Activated CD4-positive, alpha-beta memory T cell treated with anti-CD3 and anti-CD28 coated beads for 36 hours (primary cell): Measurements from ENCODE around the gene SIGLECL1. TPM values are rescaled to one million over a fixed set of nuclear protein-coding genes. Genes with fewer than 3 reads are reported as not detected.
"Not testable (repeated sequence)": the region's sequence is repeated elsewhere in the genome, so short reads cannot be mapped to it uniquely, and the experiment has no call there.

Experiments
- CTCF ChIA-PET: fragments of 350-600 bp; sonication (Branson Sonifier 250); formaldehyde crosslinking; loops from one replicate; lab custom pipeline; 2021; ENCODE audit warnings: antibody characterized with exemption, inconsistent platforms; lab: Charles Lee
- POLR2A ChIA-PET: fragments of 350-600 bp; sonication (Branson Sonifier 250); formaldehyde crosslinking; loops from one replicate; lab custom pipeline; 2021; ENCODE audit warnings: antibody characterized with exemption; lab: Charles Lee
- DNase-seq: peaks from one replicate; pipeline ENCODE4 v3.0.0-alpha.2; 2020
- H3K27ac Mint-ChIP-seq: one replicate; pipeline ENCODE4 v1.8.0; 2021; ENCODE audit warnings: mixed read lengths
- H3K27me3 Mint-ChIP-seq: one replicate; pipeline ENCODE4 v1.8.0; 2021; ENCODE audit warnings: mixed read lengths
- H3K36me3 Mint-ChIP-seq: one replicate; pipeline ENCODE4 v1.8.0; 2021; ENCODE audit warnings: mixed read lengths
- H3K4me1 Mint-ChIP-seq: one replicate; pipeline ENCODE4 v1.8.0; 2021; ENCODE audit warnings: low read depth, mixed read lengths
- H3K4me3 Mint-ChIP-seq: one replicate; pipeline ENCODE4 v1.8.0; 2021; ENCODE audit warnings: mild to moderate bottlenecking, mixed read lengths
- H3K9me3 Mint-ChIP-seq: one replicate; pipeline ENCODE4 v1.8.0; 2021; ENCODE audit warnings: mixed read lengths
- intact Hi-C: fragments of 100-400 bp; cut with micrococcal nuclease; formaldehyde crosslinking; loops from one replicate; pipeline ENCODE4 v1.15.1; 2023
- total RNA-seq, 2 experiments: library from RNA; stranded (reverse); gene quantifications; one replicate each; pipeline ENCODE4 v1.2.3, GENCODE V29; 2021

The SIGLECL1 gene
- total RNA-seq = not detected

DNA sequence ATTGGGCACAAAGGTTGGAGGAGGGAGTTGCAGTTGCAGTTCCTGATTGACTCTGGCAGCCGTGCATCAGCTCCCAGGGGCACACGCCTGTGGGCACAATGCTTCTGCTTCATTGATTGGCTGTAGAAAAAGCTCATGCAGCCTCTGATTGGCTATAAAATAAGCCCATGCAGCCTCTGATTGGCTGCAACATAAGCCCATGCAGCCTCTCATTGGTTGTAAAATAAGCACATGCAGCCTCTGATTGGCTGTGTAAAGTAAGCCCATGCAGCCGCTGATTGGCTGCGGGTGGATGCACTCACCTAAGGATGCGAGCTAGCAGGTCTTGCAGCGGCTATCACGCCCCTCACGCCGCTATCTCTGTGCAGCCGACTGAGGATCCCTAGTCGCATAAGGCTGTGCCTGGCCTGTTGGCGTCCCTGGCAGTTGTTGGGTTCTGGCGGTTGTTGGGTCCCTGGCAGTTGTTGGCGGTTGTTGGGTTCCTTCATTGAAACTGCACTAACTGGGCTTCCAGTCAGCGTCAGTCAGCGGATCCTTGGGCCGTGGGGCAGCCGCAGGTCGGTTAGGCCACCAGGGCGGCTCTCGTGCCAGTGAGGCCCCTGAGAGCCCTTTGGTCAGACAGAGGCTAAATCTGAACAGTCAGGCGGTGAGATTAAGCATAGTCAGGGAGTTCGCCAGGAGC is at the start of gene SIGLECL1:
Gene SIGLECL1, plus strand, starts transcription at position 295 of the 682 bp plus-strand sequence. CDS start 12,993 bp downstream, outside the sequence.
- Mint-ChIP-seq H3K27me3 (no peaks in the 10 kb centered on the region), H3K36me3 (no peaks in the 10 kb centered on the region), H3K27ac (no peak within 1 kb of the TSS), H3K4me1 (peaks cover 13% of the 10 kb centered on the region), H3K9me3 (no peaks in the 10 kb centered on the region), H3K4me3 (no peak within 1 kb of the TSS)
- no peak for DNase-seq
- POLR2A ChIA-PET = no interaction called here
- CTCF ChIA-PET = no interaction called here
- intact Hi-C loops = no loop called here

DNA sequence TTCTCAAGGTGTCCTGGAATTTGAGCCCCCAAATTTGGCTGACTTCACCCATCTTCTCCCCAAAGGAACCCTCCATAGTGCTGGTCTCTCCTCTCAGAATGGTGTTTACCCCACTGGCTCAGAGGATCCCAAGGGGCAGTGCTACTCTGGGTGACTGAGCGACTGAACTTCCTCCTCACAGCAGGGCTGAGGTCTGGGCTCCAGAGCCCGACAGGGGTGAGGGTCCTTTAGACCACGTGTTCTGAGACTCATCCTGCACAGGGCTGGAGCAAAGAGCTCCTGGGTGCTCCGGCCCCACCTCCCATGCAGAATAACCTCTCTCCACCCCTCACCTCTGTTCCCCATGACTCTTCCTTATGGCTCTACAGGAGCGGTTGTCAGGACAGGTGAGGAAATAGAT is 49.2 kb upstream of the SIGLECL1 start:
- ChIA-PET POLR2A (no interaction called here), CTCF (no interaction called here)
- no peak overlapping the region for H3K4me3 Mint-ChIP-seq
- intact Hi-C loops = no loop called here
- no peaks in the 10 kb centered on the region for H3K9me3 Mint-ChIP-seq
- H3K27ac Mint-ChIP-seq = no peak overlapping the region
- peaks cover 27% of the 10 kb centered on the region for H3K27me3 Mint-ChIP-seq
- H3K4me1 Mint-ChIP-seq = no peaks in the 10 kb centered on the region
- H3K36me3 Mint-ChIP-seq = no peaks in the 10 kb centered on the region
- DNase-seq = no peak

GRCh38 chr19:51203916-51204315 is 47.0 kb upstream of the SIGLECL1 start:
- CTCF ChIA-PET = no interaction called here
- POLR2A ChIA-PET = no interaction called here
- Mint-ChIP-seq H3K27me3 (peaks cover 34% of the 10 kb centered on the region), H3K9me3 (no peaks in the 10 kb centered on the region), H3K36me3 (no peaks in the 10 kb centered on the region), H3K4me3 (no peak overlapping the region), H3K4me1 (no peaks in the 10 kb centered on the region), H3K27ac (no peak overlapping the region)
- DNase-seq = no peak
- intact Hi-C loops = no loop called here

DNA sequence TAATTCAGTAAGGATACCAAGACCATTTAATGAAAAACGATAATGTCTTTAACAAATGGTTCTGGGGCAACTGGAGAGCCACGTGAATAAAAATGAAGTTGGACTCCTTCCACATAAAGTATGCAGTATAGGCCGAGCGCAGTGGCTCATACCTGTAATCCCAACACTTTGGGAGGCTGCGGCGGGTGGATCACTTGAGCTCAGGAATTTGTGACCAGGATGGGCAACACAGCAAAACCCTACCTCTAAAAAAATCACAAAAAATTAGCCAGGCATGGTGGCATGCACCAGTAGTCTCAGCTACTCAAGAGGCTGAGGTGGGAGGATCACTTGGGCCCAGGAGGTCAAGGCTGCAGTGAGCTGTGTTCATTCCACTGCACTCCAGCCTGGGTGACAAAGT is 46.6 kb upstream of the SIGLECL1 start:
- H3K9me3 Mint-ChIP-seq = no peaks in the 10 kb centered on the region
- intact Hi-C loops = no loop called here
- ChIA-PET CTCF (no interaction called here), POLR2A (no interaction called here)
- no peak for DNase-seq
- peaks cover 36% of the 10 kb centered on the region for H3K27me3 Mint-ChIP-seq
- no peak overlapping the region for H3K27ac Mint-ChIP-seq
- H3K36me3 Mint-ChIP-seq = no peaks in the 10 kb centered on the region
- H3K4me1 Mint-ChIP-seq = no peaks in the 10 kb centered on the region
- no peak overlapping the region for H3K4me3 Mint-ChIP-seq

DNA sequence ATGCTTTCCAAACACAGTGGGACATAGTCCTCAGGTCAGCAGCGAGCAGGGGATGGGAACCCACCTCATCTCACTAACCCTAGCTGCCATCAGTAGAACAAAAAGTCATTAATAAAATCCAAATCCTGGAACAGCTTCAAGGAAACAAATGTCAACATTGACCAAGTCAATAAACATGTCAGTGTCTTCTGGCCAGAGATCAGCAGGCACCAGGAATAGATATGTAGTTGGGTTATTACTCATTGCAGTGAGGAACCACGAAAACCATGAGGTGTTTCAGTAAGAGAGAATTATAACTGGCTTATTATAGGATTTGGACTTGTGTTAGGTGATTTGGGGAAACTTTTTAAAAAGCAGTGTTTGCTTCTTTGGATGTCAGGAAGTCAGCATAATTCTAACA is 43.1 kb upstream of the SIGLECL1 start:
- DNase-seq = no peak
- Mint-ChIP-seq H3K36me3 (no peaks in the 10 kb centered on the region), H3K4me1 (no peaks in the 10 kb centered on the region), H3K27me3 (peaks cover 28% of the 10 kb centered on the region), H3K27ac (no peak overlapping the region), H3K4me3 (no peak overlapping the region), H3K9me3 (no peaks in the 10 kb centered on the region)
- CTCF ChIA-PET = no interaction called here
- POLR2A ChIA-PET = no interaction called here
- intact Hi-C loops = no loop called here

GRCh38 chr19:51210191-51210784 is 40.6 kb upstream of the SIGLECL1 start:
- Mint-ChIP-seq H3K27me3 (peaks cover 21% of the 10 kb centered on the region), H3K27ac (no peak overlapping the region), H3K36me3 (no peaks in the 10 kb centered on the region), H3K9me3 (no peaks in the 10 kb centered on the region), H3K4me1 (no peaks in the 10 kb centered on the region), H3K4me3 (no peak overlapping the region)
- intact Hi-C loops = no loop called here
- POLR2A ChIA-PET = no interaction called here
- CTCF ChIA-PET = interaction anchor here (0.7 kb wide), 1 partner anchor 49 kb away, joined by 3 read pairs; no protein-coding TSS in a partner anchor
- no peak for DNase-seq

GRCh38 chr19:51210874-51211361 is 40.0 kb upstream of the SIGLECL1 start:
- H3K4me1 Mint-ChIP-seq, H3K4me3 Mint-ChIP-seq, CTCF ChIA-PET, DNase-seq, H3K9me3 Mint-ChIP-seq, H3K27ac Mint-ChIP-seq, H3K36me3 Mint-ChIP-seq, POLR2A ChIA-PET, intact Hi-C loops: not testable (repeated sequence)
- H3K27me3 Mint-ChIP-seq = peaks cover 21% of the 10 kb centered on the region

DNA sequence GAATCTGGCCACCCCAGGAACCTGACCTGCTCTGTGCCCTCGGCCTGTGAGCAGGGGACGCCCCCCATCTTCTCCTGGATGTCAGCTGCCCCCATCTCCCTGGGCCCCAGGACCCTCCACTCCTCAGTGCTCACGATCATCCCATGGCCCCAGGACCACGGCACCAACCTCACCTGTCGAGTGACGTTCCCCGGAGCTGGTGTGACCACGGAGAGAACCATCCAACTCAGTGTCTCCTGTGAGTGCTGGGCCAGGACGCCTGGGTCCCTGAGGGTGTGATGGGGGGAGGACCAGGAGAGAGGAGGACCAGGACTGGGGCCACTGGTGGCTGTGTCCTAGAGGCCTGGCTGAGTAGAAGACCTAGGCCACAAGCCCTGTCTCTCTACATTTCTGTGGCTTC is 39.0 kb upstream of the SIGLECL1 start:
- intact Hi-C loops = no loop called here
- peaks cover 21% of the 10 kb centered on the region for H3K27me3 Mint-ChIP-seq
- no peaks in the 10 kb centered on the region for H3K9me3 Mint-ChIP-seq
- CTCF ChIA-PET = no interaction called here
- H3K27ac Mint-ChIP-seq = no peak overlapping the region
- no peak overlapping the region for H3K4me3 Mint-ChIP-seq
- DNase-seq = no peak
- POLR2A ChIA-PET = no interaction called here
- H3K36me3 Mint-ChIP-seq = no peaks in the 10 kb centered on the region
- H3K4me1 Mint-ChIP-seq = no peaks in the 10 kb centered on the region

DNA sequence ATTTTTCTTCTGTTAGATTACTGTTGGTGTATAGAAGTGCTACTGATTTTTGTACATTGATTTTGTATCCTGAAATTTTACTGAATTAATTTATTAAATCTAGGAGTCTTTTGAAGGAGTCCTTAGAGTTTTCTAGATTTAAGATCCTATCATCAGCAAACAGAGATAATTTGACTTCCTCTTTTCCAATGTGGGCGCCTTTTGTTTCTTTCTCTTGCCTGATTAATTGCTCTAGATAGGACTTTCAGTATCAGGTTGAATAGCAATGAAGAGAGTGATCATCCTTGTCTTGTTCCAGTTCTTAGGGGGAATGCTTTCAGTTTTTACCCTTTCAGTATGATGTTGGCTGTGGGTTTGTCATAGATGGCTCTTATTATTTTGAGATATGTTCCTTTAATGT is 31.6 kb upstream of the SIGLECL1 start:
- Mint-ChIP-seq H3K4me3 (no peak overlapping the region), H3K36me3 (no peaks in the 10 kb centered on the region), H3K27ac (no peak overlapping the region), H3K9me3 (no peaks in the 10 kb centered on the region), H3K4me1 (peaks cover 7% of the 10 kb centered on the region), H3K27me3 (peaks cover 15% of the 10 kb centered on the region)
- intact Hi-C loops = no loop called here
- ChIA-PET POLR2A (no interaction called here), CTCF (no interaction called here)
- no peak for DNase-seq

GRCh38 chr19:51219971-51220370 is 30.9 kb upstream of the SIGLECL1 start:
- H3K4me1 Mint-ChIP-seq = peaks cover 7% of the 10 kb centered on the region

GRCh38 chr19:51220996-51221395 is 29.9 kb upstream of the SIGLECL1 start:
- H3K27ac Mint-ChIP-seq = no peak overlapping the region
- H3K4me1 Mint-ChIP-seq = peaks cover 7% of the 10 kb centered on the region
- POLR2A ChIA-PET = no interaction called here
- no peak for DNase-seq
- H3K4me3 Mint-ChIP-seq = no peak overlapping the region
- H3K36me3 Mint-ChIP-seq = no peaks in the 10 kb centered on the region
- CTCF ChIA-PET = no interaction called here
- no peaks in the 10 kb centered on the region for H3K9me3 Mint-ChIP-seq
- intact Hi-C loops = no loop called here
- H3K27me3 Mint-ChIP-seq = peaks cover 29% of the 10 kb centered on the region

More at GRCh38 chr19:51219971-51220370, 30.9 kb upstream of the SIGLECL1 start:
- Mint-ChIP-seq H3K9me3 (no peaks in the 10 kb centered on the region), H3K27me3 (peaks cover 18% of the 10 kb centered on the region), H3K36me3 (no peaks in the 10 kb centered on the region), H3K4me3 (no peak overlapping the region), H3K27ac (no peak overlapping the region)
- CTCF ChIA-PET = no interaction called here
- intact Hi-C loops = no loop called here
- POLR2A ChIA-PET = no interaction called here
- DNase-seq = no peak

DNA sequence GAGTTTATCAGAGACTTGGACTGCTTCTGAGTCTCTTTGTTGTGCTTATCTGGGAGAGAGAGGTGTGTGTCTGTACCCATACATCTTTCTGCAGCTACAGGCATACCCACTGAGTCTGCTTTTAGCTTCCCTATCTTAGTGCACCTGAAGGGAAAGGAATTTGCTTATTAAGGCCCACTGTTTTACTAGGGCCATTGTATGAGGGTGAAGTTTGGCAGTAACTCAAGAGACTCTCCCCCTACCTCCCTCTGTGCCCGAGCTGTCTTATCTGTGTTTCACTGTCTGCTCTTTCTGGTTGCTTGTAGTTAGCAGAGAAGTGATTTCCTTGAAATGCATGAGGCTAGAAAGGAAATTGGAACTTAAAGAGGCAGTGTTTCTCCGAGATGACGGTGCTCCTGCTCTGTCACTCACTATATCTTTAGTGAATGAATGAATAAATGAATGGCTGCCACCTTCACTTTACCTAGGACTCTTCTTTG is 26.7 kb upstream of the SIGLECL1 start:
- Mint-ChIP-seq H3K27ac (no peak overlapping the region), H3K36me3 (no peaks in the 10 kb centered on the region), H3K27me3 (peaks cover 34% of the 10 kb centered on the region), H3K9me3 (no peaks in the 10 kb centered on the region), H3K4me1 (peaks cover 7% of the 10 kb centered on the region), H3K4me3 (no peak overlapping the region)
- no peak for DNase-seq
- ChIA-PET POLR2A (no interaction called here), CTCF (no interaction called here)
- intact Hi-C loops = no loop called here
